ENCODE data around the gene PSD2. TPM values are rescaled to one million over a fixed set of nuclear protein-coding genes. Genes with fewer than 3 reads are reported as not detected.

The PSD2 gene
- total RNA-seq, 1 experiment from 2014 or later: 0.22 TPM

- H3K4me3 Mint-ChIP-seq: no peak overlapping the region
- Histone ChIP-seq H2BK20ac (ENCODE audit: low read depth, low read length, poor library complexity, severe bottlenecking) (no peak overlapping the region), H3K27ac (ENCODE audit: insufficient read length, low read depth, low read length) (no peak overlapping the region), H4K20me1 (ENCODE audit: control insufficient read depth, insufficient read depth, insufficient read length) (no peaks in the 10 kb centered on the region), H3K79me2 (ENCODE audit: insufficient read depth, low read length) (no peaks in the 10 kb centered on the region), H3K9me3 (ENCODE audit: control insufficient read depth, low read depth, low read length) (no peaks in the 10 kb centered on the region), H3K23me2 (ENCODE audit: insufficient read length, low read depth, low read length, poor library complexity, severe bottlenecking) (no peaks in the 10 kb centered on the region), H2BK120ac (ENCODE audit: low read depth, low read length, poor library complexity, severe bottlenecking) (no peak overlapping the region), H4K91ac (ENCODE audit: insufficient read length, low read depth, low read length) (no peak overlapping the region), H3K79me1 (ENCODE audit: insufficient read depth, low read depth, low read length, poor library complexity, severe bottlenecking) (no peaks in the 10 kb centered on the region), H4K5ac (ENCODE audit: insufficient read length, low read depth, low read length) (no peak overlapping the region), H3K18ac (ENCODE audit: insufficient read length, low read depth, low read length) (no peak overlapping the region), H2AK5ac (ENCODE audit: insufficient read length, low read length) (no peak overlapping the region), H3T11ph (ENCODE audit: low read length) (no peak overlapping the region), H2AFZ (ENCODE audit: low read length) (no peak overlapping the region), H2BK12ac (ENCODE audit: insufficient read length, low read depth, low read length) (no peak overlapping the region), H3K4me1 (ENCODE audit: insufficient read depth, low read length) (no peaks in the 10 kb centered on the region), H3K56ac (ENCODE audit: insufficient read length, low read depth, low read length) (no peak overlapping the region), H3K9ac (ENCODE audit: extremely low read depth, insufficient read length, low read length) (no peak overlapping the region), H3K4me2 (ENCODE audit: insufficient read depth, insufficient read length, low read length) (no peak overlapping the region), H3K14ac (ENCODE audit: insufficient read depth, low read length) (no peak overlapping the region), H2BK15ac (ENCODE audit: low read depth, low read length) (no peak overlapping the region), H3K4ac (ENCODE audit: low read depth, low read length) (no peak overlapping the region), H3K27me3 (ENCODE audit: insufficient read depth, low read length) (no peaks in the 10 kb centered on the region), H3K23ac (ENCODE audit: insufficient read length, low read depth, low read length) (no peak overlapping the region), H4K8ac (replicated peaks; ENCODE audit: insufficient read length, low read depth, low read length) (no peak overlapping the region), H2BK5ac (ENCODE audit: insufficient read length, low read length) (no peak overlapping the region)
- H3K9me3 Mint-ChIP-seq: peaks cover 4 to 6% of the 10 kb centered on the region in 2 experiments; a peak in 4 of 5 replicates
- no peak overlapping the region for H3K27ac Mint-ChIP-seq
- peaks cover 0 to 2% (median 0%) of the 10 kb centered on the region in 3 experiments; a peak in 2 of 7 replicates for H3K36me3 Mint-ChIP-seq (ENCODE audit: insufficient read depth in 1 of 3, low read depth in 3 of 3)
- TF ChIP-seq CTCF (conservative IDR thresholded peaks at IDR 0.05): no peak
- DNase-seq: no peak
- peaks cover 44% of the 10 kb centered on the region for H3K27me3 Mint-ChIP-seq (ENCODE audit: low read depth)
- no CpG with 5 or more reads among the region's 11 CpGs for WGBS (ENCODE audit: extremely low coverage, insufficient read length, low lambda C conversion rate)
- H3K4me1 Mint-ChIP-seq: peaks cover 5 to 6% of the 10 kb centered on the region in 2 experiments
These were observed 19.2 kb downstream of the PSD2 start for GRCh38 chr5:139814704-139815280.

All from H9 (cell line).